ENCODE data around the gene CA11. TPM values are rescaled to one million over a fixed set of nuclear protein-coding genes. Genes with fewer than 3 reads are reported as not detected.

CA11 gene
- total RNA-seq, 4 donors from 2014 or later, result 1.4 to 2.5 TPM; not detected in 2

DNA sequence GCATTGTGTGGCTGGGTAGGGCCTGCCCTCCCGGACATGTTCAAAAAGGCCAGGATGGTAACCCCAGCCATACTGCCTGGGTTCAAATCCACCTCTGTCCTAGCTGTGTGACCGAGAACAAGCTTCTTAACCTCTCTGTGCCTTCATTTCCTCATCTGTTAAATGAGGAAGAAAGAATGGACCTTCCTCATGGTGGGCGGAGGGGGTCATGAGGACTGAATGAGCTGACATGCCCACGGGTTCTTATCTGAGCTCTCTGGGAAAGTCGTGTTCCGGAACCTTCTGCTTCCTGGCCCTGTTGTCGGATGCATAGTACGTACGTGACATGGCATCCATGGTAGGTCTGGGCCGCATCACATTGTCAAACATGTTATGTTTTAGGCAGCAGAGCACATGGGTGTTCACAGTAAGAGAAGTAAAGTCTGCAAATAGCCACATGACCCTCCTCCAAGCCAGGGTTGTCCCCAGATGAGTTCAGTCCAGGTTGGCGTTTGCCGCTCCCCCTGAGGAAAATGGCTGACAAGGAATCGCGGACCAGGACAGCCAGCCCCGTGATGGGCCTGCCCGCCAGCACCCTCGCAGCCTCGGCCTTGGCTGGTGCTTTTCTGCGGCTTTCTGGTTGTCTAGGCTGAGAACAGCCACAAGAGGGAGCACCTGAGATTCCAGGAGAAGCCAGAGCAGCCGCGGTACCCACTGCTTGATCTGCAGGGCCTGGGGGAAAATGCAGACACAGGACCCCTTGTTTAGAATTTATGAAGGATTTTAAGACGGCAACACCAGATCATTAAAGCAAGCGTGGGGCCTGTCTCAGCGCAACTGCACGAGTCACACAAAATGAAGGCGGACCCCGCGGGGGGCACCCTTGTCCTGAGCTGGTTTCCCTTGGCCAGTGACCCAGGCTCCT, 29.2 kb upstream of the CA11 start:
- Histone ChIP-seq H3K4me3 (no peak overlapping the region), H3K27ac (peak overlapping the region in 1 of 4 donors; percentile 6), H3K4me1 (peaks cover 5 to 26% (median 18%) of the 10 kb centered on the region in 4 donors), H3K27me3 (no peaks in the 10 kb centered on the region), H3K9me3 (no peaks in the 10 kb centered on the region), H3K36me3 (no peaks in the 10 kb centered on the region)
- intact Hi-C loops (cut with DNase I; ENCODE audit: low total_unique reads), result loop anchor here (10.0 kb wide), 1 partner anchor 70 kb away; the partner anchor contains the start of genes IZUMO1 and RASIP1
- 0 to 40% methylated on average over 1 to 28 of the region's 28 CpGs for WGBS, 2 donors (ENCODE audit: low coverage in 1 of 2)
- TF ChIP-seq EP300 (IDR thresholded peaks at IDR 0.05; ENCODE audit: low read depth), result no peak
- TF ChIP-seq, protein P1, sequence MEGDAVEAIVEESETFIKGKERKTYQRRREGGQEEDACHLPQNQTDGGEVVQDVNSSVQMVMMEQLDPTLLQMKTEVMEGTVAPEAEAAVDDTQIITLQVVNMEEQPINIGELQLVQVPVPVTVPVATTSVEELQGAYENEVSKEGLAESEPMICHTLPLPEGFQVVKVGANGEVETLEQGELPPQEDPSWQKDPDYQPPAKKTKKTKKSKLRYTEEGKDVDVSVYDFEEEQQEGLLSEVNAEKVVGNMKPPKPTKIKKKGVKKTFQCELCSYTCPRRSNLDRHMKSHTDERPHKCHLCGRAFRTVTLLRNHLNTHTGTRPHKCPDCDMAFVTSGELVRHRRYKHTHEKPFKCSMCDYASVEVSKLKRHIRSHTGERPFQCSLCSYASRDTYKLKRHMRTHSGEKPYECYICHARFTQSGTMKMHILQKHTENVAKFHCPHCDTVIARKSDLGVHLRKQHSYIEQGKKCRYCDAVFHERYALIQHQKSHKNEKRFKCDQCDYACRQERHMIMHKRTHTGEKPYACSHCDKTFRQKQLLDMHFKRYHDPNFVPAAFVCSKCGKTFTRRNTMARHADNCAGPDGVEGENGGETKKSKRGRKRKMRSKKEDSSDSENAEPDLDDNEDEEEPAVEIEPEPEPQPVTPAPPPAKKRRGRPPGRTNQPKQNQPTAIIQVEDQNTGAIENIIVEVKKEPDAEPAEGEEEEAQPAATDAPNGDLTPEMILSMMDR (IDR thresholded peaks at IDR 0.05), result peak; percentile 87 to 90 (median 88)
- no peak for TF ChIP-seq POLR2A (IDR thresholded peaks at IDR 0.05)
- peak in 1 of 3 donors; percentile 18 for TF ChIP-seq POLR2AphosphoS5 (IDR thresholded peaks at IDR 0.05)
- peak; percentile 86 for DNase-seq
- in situ Hi-C loops (cut with MboI; ENCODE audit: low pct_ligation_motif_present in 1 of 4, low pct_unique_long_range_greater_than_20kb in 1 of 4, low sequenced_read_pairs in 3 of 4), result no loop called here

DNA sequence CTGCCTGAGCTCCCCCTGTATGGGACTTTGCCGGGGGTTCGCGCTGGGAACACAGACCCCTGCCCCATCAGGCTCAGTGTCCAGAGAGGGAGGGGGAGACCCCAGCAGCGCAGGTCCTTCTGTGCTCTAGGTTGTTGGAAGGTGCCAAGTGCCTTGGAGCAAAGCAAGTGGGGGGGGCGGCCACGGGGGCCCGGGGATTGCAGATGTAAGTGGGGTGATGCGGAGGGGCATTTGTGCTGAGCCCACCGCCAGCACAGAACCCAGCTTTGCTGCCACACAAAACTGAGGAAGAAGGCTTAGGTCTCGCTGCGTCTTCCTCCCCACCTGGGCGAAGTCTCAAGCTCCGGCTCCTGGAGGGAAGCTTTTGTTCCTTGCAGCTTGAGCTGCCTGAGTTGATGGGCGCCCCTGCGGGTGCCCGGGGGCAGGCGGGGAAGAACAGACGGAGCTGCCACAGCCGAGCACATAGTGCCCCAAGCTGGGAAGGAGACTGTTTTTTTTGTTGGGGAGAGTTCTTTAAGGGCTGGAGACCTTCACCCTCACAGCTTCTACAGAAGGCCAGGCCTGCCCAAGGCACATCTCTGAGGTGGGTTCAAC, 28.3 kb upstream of the CA11 start:
- no peak for TF ChIP-seq POLR2AphosphoS5 (IDR thresholded peaks at IDR 0.05)
- no peak for TF ChIP-seq POLR2A (IDR thresholded peaks at IDR 0.05)
- TF ChIP-seq EP300 (IDR thresholded peaks at IDR 0.05; ENCODE audit: low read depth), result no peak
- TF ChIP-seq, protein P1 (IDR thresholded peaks at IDR 0.05), result no peak
- intact Hi-C loops (cut with DNase I; ENCODE audit: low total_unique reads) (loop anchor here (10.0 kb wide), 1 partner anchor 70 kb away; the partner anchor contains the start of genes IZUMO1 and RASIP1), in situ Hi-C loops (cut with MboI; ENCODE audit: low pct_ligation_motif_present in 1 of 4, low pct_unique_long_range_greater_than_20kb in 1 of 4, low sequenced_read_pairs in 3 of 4) (no loop called here)
- Histone ChIP-seq H3K27me3 (no peaks in the 10 kb centered on the region), H3K4me3 (no peak overlapping the region), H3K9me3 (no peaks in the 10 kb centered on the region), H3K27ac (no peak overlapping the region), H3K4me1 (peaks cover 5 to 26% (median 18%) of the 10 kb centered on the region in 4 donors), H3K36me3 (no peaks in the 10 kb centered on the region)
- WGBS, 2 donors (ENCODE audit: low coverage in 1 of 2), result 93% methylated on average over 17 of the region's 19 CpGs; no CpG with 5 or more reads in 1 of the 2 donors
- no peak for DNase-seq

GRCh38 chr19:48673436-48674100, 27.6 kb upstream of the CA11 start:
- Histone ChIP-seq H3K9me3 (no peaks in the 10 kb centered on the region), H3K4me1 (peaks cover 5 to 23% (median 17%) of the 10 kb centered on the region in 4 donors), H3K27me3 (no peaks in the 10 kb centered on the region), H3K36me3 (no peaks in the 10 kb centered on the region), H3K4me3 (no peak overlapping the region), H3K27ac (no peak overlapping the region)
- intact Hi-C loops (cut with DNase I; ENCODE audit: low total_unique reads), result loop anchor here (10.0 kb wide), 1 partner anchor 71 kb away; the partner anchor contains the start of genes IZUMO1 and RASIP1
- in situ Hi-C loops (cut with MboI; ENCODE audit: low pct_ligation_motif_present in 1 of 4, low pct_unique_long_range_greater_than_20kb in 1 of 4, low sequenced_read_pairs in 3 of 4), result no loop called here
- no peak for DNase-seq
- TF ChIP-seq, protein P1 (IDR thresholded peaks at IDR 0.05), result no peak
- TF ChIP-seq POLR2AphosphoS5 (IDR thresholded peaks at IDR 0.05) (no peak), EP300 (IDR thresholded peaks at IDR 0.05; ENCODE audit: low read depth) (no peak), POLR2A (IDR thresholded peaks at IDR 0.05) (no peak)
- WGBS, 2 donors (ENCODE audit: low coverage in 1 of 2), result 84% methylated on average over 25 of the region's 25 CpGs; no CpG with 5 or more reads in 1 of the 2 donors

Measured in transverse colon (tissue), 4 donors.